Cardiac septum (tissue), 1 donor: ENCODE measurements around the gene ENTPD5. TPM values are rescaled to one million over a fixed set of nuclear protein-coding genes. Genes with fewer than 3 reads are reported as not detected.

Experiments used
- DNase-seq: peaks from one replicate; pipeline ENCODE4 v3.0.0-alpha.2; 2020; ENCODE audit warnings: low spot score
- intact Hi-C: fragments of 100-400 bp; cut with DNase I; formaldehyde crosslinking; loops from one replicate; pipeline ENCODE4 v1.14.0; 2022
- long read RNA-seq: library from polyadenylated mRNA; unstranded; transcript quantifications from one replicate; pipeline ENCODE4 v2.0.0, GENCODE V29; 2021
- total RNA-seq: library from RNA; stranded (reverse); fragmentation: NEBNext Ultra II Directional; extraction: Animal tissue kit (Norgen Biotek cat#: 25700); gene quantifications from one replicate; pipeline ENCODE4 v1.2.1, GENCODE V29; 2021
- donor health status: DM: no; HTN: no; CAD: no.

ENTPD5 gene, protein sequence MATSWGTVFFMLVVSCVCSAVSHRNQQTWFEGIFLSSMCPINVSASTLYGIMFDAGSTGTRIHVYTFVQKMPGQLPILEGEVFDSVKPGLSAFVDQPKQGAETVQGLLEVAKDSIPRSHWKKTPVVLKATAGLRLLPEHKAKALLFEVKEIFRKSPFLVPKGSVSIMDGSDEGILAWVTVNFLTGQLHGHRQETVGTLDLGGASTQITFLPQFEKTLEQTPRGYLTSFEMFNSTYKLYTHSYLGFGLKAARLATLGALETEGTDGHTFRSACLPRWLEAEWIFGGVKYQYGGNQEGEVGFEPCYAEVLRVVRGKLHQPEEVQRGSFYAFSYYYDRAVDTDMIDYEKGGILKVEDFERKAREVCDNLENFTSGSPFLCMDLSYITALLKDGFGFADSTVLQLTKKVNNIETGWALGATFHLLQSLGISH
- 8.8 TPM for total RNA-seq
- long read RNA-seq, partial matches to known transcripts: 0 of 9 reads
- long read RNA-seq, other reads (novel, unspliced or antisense): 9 of 9 reads

DNA sequence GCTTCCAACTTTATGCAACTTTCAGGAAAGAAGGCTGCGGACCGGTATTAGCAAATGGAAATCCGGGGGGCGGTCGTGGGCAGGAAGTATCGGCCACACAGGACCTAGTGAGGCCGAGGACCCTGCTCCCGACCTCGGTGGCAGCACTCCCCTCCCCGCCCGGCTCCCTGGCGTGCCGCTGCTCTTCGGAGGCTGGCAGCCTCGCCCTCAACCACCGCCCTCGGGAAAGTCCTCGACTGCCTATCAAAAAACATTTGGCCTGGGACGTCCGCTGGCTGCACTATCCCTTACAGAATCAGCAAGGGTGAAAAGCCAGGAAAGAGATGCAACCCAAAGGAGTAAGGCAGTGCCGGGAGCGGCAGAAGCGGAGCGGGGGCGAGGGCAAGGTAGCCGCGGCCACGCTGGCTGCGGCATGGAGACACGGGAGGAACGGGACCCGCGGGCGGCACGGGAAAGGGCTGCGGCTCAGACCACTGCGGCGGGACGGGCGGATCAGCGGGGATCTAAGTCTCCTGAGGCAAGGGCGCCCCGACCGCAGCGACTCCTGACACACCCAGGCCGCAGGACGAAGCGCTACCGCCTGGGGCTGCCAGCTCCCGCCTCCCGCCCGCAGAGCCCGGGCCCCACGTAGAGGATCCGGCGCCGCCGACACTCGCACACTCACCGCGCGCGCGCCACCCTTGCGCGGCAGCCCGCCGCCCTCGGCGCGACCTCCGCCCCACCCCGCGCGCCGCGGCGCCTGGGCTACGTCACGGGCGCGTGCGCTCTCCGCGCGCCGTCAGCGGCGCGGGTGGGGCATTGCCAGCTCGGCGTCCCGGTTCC lies at the start of gene ENTPD5, which contains the start of gene BBOF1:
Gene ENTPD5 (minus strand): TSS at position 703 of the 822 bp plus-strand sequence. CDS start 31,186 bp downstream, outside the sequence.
Gene BBOF1 (plus strand): TSS at position 764 of the 822 bp plus-strand sequence. CDS start 130 bp downstream, outside the sequence.
- DNase-seq: peak; percentile 94
- intact Hi-C loops: loop anchor here (1.0 kb wide), 1 partner anchor 68 kb away; the partner anchor contains the start of genes COQ6 and FAM161B

DNA sequence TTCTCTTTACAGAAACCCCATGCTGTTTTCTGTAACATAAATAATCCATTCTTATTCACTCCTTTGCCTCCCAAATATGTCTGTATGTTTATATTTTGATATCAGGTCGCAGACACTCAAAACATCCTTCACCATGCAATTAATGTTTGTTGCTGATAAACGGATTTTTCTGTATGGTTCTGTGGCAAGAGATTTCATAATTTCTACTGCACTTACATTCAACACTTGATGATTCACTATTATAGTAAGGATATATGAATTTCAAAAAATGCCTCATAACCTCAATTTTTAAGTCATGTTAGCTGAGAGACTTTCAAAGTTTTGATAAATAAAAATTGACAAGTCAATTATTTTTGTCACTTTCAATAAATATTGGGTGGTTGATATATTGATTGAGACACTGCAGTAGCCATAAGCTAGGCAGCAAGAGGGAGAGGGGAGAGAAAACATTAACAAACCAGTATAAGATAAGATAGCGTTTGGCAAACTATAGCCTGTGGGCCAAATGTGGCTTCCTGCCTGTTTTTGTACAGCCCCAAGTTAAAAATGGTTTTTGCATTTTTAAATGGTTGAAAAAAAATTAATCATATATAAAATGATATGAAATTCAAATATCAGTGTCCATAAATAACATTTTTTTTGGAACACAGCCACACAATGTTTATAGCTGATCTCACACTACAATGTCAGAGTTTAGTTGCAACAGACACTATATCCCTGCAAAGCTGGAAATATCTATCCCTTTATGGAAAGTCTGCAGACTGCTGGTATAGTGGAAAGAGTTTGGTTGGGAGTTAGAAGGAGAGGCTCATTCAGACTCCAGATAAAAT lies 46.9 kb upstream of the ENTPD5 start:
- intact Hi-C loops: no loop called here
- DNase-seq: no peak

DNA sequence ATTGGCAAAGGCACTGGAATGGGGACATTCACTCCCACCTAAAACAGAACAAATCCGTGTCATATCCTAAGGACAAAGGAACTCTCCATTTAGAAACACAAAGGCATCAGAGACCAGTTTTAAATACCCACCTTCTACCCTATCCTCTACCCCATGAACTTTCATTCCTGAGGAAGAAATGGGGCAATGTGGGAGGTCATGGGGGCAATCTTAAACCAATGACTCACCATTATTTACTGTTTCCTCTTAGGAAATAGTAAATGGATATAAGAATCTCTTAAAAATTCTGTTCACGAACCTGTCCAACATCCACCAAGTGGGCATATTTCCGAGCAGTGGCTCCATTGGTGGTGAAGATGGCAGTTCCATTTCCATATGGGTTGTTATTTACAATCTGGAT lies 45.8 kb upstream of the ENTPD5 start:
- intact Hi-C loops: no loop called here
- no peak for DNase-seq

DNA sequence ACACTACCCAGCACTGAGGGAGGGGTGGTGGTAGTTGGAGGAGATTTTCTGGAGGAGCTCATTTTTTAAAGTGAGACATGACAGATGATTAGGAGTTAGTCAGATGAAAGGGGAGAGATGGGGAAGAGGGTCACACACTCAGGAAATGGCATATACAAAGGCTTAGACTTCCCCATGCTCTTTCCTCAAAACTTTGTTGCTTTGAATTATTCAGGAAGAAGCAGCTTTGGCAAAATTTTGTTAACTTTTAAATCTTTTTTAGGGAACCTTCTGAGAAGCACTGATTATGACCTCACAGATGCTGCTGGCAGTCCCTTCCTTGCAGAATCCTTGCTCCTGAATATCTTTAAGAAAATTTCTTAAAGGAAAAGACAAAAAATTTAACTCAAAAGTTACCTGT lies 45.3 kb upstream of the ENTPD5 start:
- no peak for DNase-seq
- intact Hi-C loops: no loop called here

DNA sequence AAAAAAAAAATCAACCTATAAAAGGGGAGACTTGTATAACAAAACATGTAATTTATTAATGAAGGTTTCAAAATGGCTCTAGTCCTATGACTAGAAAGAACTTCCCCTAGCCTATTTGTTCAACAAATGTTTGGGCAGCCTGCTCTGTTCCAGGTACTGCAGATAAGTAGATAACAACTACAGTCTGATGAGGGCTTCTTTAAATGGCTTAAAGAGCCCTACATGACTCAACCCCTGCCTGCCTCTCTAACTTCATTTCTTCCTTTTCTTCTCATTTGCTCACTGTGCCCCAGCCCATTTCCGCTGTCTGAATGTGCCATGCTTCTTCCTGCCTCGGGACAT lies 43.7 kb upstream of the ENTPD5 start:
- DNase-seq: no peak
- intact Hi-C loops: no loop called here

DNA sequence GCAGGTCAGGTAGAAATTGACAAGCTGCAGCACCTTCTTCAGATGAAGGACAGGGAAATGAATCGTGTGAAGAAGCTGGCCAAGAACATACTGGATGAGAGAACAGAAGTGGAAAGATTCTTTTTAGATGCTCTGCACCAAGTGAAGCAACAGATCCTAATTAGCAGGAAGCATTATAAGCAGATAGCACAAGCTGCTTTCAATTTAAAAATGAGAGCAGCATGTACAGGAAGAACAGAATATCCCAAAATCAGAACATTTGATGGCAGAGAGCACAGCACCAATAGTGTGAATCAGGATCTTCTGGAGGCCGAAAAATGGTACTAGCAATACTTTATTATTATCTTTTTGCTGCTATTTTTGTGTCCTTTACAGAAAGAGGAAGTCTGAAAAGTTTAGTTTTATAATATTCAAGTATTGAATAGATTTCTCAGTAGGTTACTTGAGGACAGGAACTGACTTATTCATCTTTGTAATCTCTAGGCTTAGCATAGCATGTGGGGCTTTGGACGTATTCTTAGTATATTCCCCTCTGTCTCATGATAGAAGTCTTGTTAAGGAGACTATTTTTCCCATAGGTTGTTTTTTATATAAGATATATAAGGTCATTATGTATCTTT lies 30.9 kb upstream of the ENTPD5 start:
- no peak for DNase-seq
- intact Hi-C loops: no loop called here

DNA sequence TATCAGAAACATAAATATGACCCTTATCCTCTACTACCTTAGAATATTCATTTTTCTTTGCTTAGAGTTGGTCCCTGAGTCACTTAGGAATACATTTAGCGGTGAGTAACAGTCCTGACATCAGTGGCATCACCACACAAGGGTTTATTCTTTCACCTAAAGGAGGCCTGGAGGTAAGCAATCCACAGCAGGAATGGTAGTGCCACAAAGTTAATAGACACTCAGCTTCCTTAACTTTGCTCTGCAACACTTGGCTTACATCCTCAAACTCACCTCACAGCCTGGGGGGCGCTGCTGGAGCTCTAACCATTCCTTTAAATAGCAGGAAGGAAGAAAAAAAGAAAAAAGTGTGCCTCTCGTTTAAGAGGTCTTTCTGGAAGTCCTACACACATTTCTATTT lies 29.2 kb upstream of the ENTPD5 start:
- intact Hi-C loops: no loop called here

DNA sequence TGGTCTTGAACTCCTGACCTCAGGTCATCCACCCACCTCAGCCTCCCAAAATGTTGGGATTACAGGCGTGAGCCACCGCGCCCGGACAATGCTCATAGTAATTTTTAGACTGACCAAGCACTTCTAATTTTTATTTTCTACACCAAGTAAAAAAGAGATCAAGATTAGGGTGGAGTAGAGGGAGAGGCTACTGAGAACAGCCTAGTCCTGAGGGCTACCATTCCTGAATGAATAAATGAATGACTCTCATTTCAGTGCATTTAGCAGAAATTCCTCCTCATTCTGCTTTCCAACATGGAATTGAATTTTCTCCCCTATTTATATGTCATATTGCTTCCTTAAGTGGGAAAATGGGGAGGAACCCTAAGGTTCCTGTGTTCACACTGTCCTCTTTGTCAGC lies 26.4 kb upstream of the ENTPD5 start:
- intact Hi-C loops: no loop called here
- DNase-seq: no peak

More for the DNA sequence above, 29.2 kb upstream of the ENTPD5 start:
- no peak for DNase-seq

DNA sequence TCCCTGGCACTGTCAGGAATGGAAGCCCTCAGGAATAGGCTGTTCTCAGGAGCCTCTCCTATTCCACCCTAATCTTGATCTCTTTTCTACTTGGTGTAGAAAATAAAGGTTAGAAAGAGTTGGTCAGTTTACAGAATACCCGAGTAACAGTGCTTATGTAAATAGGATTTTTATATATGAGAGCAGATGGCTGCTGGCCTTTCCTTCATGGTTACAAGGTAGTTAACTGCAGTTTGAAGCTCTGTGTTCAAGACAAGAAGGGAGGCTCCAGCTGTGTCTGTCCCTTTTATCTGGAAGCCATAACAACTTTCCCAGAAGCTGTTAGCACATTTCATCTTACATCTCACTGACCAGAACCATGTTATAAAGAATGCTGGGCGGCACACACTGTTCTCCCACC lies 23.2 kb upstream of the ENTPD5 start:
- intact Hi-C loops: no loop called here
- no peak for DNase-seq

DNA sequence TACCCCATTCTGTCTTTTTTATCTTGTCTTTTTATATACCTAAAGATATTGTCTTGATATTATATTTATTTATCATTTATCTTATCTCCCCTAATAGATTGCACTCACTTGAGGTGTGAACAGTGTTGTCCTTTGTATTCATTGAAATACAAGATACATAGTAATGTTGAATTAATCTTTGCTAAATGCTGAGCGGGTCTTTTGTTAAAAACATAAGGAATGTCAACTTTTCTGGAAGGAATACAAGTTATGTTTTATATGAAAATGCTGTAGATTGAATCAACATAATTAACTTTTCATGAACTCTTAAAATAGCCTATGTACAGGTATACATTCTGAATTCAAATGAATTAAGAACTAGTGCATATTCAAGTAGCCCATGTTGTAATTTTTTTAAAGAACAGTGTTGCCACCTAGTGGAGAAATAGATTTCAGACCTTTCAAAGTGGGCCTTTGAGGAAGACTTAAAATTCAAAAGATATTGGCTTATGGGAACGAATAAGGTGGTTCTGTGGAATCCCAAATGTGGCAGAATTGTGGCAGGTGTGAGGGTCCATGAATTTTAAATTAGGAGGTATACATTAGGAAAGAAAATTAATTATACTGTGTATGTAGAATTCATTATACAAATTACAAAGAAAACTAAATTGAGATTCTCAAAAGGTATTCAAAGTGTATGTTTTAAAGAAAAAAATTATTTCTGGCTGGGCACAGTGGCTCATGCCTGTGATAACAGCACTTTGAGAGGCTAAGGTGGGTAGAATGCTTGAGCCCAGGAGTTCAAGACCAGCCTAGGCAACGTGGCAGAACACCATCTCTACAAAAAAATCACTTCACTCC lies 19.2 kb upstream of the ENTPD5 start:
- intact Hi-C loops: no loop called here
- DNase-seq: no peak

DNA sequence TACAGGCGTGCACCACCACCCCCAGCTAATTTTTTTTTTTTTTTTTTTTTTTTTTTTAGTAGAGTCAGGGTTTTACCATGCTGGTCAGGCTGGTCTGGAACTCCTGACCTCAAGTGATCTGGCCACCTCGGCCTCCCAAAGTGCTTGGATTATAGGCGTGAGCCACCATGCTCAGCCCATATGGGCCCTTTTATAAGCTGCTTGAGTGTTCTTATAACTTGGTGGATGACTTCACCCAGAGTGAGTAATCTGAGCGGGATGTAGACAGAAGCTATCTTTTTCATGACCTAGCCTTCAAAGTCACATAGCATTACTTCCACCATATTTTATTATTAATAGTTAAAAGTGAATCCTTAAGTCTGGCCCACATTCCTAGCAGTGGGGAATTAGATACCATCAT lies 16.5 kb upstream of the ENTPD5 start:
- intact Hi-C loops: no loop called here
- no peak for DNase-seq

DNA sequence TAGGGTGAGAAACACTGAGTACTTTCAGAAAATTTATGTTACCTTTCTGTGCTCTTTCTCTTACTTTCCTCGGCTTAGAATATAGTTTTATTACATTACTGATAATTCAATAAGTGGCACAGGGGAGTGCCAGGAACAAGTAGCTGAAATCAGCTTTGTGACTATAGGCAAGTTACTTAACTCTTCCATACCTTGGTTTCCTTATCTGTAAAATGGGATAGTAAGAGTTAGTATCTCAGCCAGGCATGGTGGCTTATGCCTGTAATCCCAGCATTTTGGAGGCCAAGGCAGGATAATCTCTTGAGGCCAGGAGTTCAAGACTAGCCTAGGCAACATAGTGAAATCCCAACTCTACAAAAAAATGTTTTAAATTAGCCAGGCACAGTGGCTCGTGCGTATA lies 15.5 kb upstream of the ENTPD5 start:
- DNase-seq: no peak
- intact Hi-C loops: no loop called here

DNA sequence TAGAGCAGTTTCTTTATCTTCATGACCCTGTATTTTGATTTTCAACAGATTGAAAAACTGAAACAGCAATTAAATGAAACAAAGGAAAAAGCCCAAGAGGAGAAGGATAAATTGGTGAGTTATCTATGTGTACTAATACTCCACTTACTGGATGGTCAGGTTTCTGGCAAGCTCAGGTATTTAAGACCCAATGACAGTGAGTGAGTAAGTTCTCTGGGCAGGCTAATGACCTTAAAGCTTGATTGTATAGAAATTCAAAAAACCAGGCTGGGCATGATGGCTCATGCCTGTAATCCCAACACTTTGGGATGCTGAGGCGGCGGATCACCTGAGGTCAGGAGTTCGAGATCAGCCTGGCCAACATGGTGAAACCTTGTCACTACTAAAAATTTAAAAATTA lies 10.0 kb upstream of the ENTPD5 start:
- intact Hi-C loops: no loop called here
- DNase-seq: no peak

DNA sequence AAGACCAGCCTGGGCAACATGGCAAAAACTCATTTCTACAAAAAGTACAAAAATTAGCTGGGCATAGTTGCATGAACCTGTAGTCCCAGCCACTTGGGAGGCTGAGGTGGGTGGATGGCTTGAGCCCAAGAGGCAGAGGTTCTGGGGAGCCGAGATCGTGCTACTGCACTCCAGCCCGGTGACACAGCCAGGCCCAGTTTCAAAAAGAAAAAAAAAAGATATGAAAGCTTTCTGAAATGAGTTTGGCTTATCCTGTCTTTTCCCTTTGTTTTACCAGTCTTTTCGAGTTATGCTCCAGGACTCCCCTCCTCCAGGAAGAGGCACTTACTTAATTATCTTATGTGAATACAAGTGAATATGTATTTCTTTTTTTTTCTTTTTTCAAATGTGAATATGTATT lies 3.3 kb upstream of the ENTPD5 start:
- intact Hi-C loops: no loop called here

DNA sequence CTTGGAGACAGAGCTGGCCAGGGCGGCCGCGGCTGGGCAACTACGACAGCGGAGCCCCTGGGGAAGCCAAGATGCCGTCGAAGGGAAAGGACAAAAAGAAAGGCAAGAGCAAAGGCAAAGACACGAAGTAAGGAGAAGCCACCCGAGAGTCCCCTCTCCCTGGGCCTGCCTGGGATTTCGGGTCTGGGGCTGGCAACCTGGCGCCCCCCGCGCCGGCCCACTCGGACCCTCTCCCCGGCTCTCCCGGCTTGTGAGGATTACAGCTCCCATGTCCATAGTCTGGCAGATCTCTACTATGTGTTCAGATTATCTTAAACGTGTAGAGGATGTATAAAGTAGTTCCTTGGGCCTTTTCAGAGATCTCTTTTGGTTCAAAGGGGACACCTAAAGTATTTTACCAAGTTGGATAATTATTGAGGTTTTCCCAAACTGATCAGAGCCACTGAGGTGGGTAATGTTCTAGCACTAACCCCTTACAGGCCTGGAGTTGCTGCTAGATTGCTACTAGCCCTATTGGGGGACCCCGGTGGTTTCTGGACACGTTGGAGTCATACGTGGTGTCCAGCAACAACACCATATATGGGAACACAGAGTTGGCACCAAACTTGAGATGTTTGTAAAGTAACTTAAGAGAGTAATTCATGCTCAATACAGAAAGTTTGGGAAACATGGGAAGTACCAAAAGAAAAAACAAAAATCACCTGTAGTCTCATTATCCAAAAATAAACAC lies 485 bp upstream of the ENTPD5 start:
- no peak for DNase-seq
- intact Hi-C loops: loop anchor here (1.0 kb wide), 1 partner anchor 69 kb away; the partner anchor contains the start of genes COQ6 and FAM161B

More for the DNA sequence above, 3.3 kb upstream of the ENTPD5 start:
- no peak for DNase-seq

DNA sequence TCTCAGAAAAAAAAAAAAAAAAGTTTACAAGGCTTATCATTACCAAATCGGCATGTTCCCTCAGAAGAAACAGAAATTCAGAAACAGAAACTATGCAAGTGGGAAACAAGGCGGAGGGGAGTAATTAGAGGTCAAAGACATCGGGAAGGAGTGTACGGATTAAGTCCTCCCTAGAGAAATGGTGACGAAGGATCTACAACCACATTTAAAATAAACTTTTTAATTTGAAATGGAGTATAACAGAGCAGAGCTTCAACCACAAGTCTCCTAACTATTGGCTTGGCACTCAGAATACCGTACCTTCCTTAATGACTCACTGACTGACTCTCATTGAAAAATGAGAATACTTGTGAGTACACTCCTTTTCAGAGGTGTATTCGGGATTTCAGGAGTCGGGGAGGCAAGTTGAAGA lies 908 bp downstream of the ENTPD5 start:
- intact Hi-C loops: no loop called here
- no peak for DNase-seq

DNA sequence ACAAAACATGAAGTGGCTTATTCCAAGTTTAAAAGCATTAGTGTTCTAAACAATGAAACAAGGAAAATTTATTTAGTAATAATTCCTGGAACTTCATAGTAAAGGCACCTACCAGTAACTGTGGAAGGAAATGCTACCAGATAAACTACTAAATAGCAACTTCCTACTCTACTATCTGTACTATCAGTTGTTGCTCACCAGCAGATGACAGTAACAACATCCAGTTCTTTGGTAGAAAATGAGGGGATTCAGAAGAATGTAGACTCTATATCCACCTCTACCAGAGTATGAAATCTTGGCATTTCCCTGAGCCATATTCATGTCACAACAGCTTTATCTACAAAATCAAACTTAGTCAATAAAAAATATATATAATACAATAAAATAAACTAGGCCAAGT lies 3.1 kb downstream of the ENTPD5 start:
- intact Hi-C loops: no loop called here
- DNase-seq: no peak

DNA sequence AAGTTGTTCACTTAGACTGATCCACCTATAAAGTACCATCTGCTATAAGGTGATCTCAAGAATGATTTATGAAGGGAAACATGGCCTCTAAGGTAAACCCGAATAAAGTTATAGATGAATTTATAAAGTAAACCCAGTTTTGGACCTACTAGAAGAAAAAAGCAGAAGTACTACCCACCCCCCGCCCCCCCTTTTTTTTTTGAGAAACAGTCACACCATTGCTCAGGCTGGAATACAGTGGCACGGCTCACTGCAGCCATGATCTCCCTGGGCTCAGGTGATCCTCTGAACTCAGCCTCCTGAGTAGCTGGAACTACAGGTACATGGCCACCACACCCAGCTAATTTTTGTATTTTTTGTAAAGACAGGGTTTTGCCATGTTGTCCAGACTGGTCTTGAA lies 3.9 kb downstream of the ENTPD5 start:
- intact Hi-C loops: no loop called here
- DNase-seq: no peak
